GM12865 (cell line): ENCODE results near the gene PCGF1.
A peak's percentile ranks its signal among the peaks of the same experiment; 100 is the strongest.

Experiments
- DNase-seq: peaks from one replicate; pipeline ENCODE4 v3.0.0; 2010; ENCODE audit warnings: low read depth
- H3K4me3 ChIP-seq: 2 replicates; pipeline ENCODE4 v1.5.1; 2011; ENCODE audit warnings: mild to moderate bottlenecking, low read depth, low read length, control low read depth
- TF ChIP-seq, protein P1 (sequence below): IDR thresholded peaks from 2 replicates; pipeline ENCODE4 v1.5.1; 2011; ENCODE audit warnings: low read length, control low read depth, low read depth, inconsistent platforms; ENCODE audit not compliant: insufficient read depth; ENCODE audit errors: missing control alignments

PCGF1 gene

DNA sequence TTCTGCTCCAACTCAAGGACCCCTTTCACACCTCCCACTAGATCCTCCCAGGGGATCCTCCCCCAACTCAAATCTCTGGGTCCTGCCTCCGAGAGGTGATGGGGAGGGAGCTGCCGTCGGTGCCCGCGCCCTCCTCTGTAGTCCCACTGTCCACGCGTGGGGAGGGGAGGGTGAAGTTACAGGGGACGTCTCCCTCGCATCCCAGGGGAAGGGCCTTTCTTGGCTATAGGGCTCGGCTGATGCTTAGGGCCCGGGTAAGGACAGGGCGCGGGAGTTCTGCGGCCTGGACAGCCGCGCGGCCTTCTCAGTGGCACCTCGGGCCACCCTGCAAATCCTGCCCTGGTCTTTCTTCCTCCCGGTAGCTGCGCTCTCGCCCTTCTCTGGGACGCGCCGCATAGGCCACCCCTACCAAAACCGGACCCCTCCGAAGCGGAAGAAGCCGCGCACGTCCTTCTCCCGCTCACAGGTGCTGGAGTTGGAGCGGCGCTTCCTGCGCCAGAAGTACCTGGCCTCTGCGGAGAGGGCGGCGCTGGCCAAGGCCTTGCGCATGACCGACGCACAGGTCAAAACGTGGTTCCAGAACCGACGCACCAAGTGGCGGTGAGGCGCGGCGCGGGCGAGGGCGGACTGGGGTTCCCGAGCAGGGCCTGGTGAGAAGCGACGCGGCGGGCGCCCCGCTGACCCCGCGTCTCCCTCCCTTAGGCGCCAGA lies 7.9 kb upstream of the PCGF1 start:
- H3K4me3 ChIP-seq: peak overlapping the region; percentile 34
- TF ChIP-seq, protein P1, sequence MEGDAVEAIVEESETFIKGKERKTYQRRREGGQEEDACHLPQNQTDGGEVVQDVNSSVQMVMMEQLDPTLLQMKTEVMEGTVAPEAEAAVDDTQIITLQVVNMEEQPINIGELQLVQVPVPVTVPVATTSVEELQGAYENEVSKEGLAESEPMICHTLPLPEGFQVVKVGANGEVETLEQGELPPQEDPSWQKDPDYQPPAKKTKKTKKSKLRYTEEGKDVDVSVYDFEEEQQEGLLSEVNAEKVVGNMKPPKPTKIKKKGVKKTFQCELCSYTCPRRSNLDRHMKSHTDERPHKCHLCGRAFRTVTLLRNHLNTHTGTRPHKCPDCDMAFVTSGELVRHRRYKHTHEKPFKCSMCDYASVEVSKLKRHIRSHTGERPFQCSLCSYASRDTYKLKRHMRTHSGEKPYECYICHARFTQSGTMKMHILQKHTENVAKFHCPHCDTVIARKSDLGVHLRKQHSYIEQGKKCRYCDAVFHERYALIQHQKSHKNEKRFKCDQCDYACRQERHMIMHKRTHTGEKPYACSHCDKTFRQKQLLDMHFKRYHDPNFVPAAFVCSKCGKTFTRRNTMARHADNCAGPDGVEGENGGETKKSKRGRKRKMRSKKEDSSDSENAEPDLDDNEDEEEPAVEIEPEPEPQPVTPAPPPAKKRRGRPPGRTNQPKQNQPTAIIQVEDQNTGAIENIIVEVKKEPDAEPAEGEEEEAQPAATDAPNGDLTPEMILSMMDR: no peak
- no peak for DNase-seq

DNA sequence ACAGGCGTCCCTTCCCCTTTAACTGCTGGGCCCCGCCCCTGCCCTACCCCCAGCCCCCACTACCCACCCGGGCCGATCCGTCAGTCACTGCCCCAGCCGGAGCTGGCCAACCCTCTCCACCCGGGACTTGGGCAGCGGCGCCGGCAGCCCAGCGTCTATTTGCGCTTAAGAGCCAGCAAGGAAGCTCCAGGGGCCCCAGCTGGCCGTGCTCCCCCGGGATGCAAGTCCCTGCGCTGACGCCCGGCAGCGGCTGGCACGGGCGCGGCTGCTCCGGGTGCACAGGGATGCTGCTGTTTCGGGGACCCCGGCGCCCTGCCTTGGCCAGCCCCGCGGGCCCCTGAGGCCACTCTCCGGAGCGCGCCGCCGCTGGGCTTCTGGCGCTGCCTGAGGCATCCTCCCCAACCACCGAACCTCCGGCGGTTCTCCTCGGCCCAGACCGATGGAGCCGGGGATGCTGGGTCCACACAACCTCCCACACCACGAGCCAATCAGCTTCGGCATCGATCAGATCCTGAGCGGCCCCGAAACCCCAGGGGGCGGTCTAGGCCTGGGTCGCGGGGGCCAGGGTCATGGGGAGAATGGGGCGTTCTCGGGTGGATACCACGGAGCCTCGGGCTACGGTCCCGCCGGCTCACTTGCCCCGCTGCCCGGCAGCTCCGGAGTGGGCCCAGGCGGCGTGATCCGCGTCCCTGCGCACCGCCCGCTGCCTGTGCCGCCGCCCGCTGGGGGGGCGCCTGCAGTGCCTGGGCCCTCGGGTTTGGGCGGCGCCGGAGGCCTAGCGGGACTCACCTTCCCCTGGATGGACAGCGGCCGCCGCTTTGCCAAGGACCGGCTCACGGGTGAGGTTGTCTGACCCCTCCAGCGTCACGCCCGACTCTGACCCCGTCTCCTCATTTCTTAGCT lies 7.1 kb upstream of the PCGF1 start, which contains the start of gene TLX2:
Gene TLX2, plus strand, starts transcription at position 83 of the 903 bp plus-strand sequence. Its CDS starts 357 bp downstream, at position 440.
- H3K4me3 ChIP-seq: peak within 1 kb of the TSS; percentile 34
- DNase-seq: no peak

DNA sequence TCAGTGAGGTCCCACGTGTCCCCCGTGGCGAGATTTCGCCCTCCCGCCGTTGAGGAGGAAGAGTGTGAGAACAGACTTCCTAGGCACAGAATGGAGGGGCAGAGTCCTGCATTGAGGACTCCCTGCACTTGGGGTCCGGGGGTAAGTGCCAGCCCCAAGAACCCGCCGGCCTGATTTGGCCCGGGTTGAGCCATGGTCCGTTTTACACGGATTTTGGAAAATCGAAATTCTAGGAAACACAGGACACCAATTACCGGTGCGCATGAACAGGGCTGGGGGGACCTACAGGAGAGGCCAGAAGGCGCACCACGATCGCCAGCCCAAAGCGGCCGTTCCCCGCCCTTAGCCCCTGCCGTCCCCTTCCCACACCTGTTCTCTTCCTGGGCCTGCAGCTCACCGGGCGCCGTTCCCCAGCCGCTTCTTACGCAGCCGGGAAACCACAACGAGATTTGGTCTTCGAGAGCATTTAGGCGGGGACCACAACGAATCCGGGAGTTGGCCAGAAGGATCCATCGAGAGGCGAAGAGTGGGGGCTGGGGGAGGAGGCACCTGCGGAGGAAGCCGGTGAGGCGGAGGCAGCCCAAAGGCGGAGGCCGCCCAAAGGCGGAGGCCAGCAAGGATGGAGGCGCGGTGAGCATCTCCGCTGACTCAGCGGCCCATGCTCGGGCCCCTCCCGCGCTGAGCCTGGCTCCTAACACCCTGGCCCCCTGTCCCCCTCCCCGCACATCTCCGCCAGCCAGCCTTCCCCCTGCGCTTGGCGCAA lies 6.3 kb upstream of the PCGF1 start:
- TF ChIP-seq, protein P1: no peak
- no peak overlapping the region for H3K4me3 ChIP-seq
- no peak for DNase-seq

More for the DNA sequence above, 7.1 kb upstream of the PCGF1 start, which contains the start of gene TLX2:
- TF ChIP-seq, protein P1: no peak

DNA sequence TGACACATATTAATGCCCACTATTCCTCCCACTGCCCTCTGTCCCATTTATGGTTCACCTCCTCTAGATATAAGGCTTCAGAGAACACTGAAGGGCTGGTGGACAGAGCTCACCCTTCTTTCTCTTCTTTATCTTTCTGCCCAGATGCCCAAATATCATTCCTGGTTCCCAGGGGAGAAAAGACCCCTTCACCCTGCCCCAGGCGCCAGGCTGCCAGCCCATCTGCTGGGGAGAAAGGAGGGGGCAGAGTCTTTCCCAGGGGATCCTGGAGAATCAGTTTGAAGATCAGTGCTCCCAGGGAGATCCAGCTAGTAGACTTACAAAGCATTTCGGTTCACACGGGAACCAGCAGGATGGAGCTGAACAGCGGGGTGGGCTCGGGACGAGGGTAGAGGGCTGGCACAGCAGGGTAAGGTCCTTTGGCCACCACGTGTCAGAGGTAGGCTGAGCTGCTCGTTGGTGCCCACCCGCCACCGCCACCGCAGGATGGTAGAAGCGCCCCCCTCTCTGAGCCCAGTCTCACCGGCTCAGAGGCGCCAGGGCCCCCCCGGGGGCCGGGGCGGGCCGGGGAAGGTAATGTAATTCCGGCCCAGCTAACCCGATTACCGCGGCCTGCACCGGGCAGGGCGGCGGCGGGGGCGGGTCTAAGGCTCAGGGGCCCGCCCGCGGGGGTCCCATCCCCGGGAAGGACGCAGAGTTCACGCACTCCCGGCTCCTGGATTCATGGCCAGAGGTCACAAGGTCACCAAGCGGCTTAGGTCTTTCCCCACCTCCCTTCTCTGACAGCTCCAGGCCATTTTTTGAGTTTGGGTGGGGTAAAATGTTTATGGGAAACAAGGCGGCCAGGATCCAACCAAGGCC lies 5.5 kb upstream of the PCGF1 start:
- TF ChIP-seq, protein P1: no peak
- DNase-seq: no peak
- H3K4me3 ChIP-seq: no peak overlapping the region

DNA sequence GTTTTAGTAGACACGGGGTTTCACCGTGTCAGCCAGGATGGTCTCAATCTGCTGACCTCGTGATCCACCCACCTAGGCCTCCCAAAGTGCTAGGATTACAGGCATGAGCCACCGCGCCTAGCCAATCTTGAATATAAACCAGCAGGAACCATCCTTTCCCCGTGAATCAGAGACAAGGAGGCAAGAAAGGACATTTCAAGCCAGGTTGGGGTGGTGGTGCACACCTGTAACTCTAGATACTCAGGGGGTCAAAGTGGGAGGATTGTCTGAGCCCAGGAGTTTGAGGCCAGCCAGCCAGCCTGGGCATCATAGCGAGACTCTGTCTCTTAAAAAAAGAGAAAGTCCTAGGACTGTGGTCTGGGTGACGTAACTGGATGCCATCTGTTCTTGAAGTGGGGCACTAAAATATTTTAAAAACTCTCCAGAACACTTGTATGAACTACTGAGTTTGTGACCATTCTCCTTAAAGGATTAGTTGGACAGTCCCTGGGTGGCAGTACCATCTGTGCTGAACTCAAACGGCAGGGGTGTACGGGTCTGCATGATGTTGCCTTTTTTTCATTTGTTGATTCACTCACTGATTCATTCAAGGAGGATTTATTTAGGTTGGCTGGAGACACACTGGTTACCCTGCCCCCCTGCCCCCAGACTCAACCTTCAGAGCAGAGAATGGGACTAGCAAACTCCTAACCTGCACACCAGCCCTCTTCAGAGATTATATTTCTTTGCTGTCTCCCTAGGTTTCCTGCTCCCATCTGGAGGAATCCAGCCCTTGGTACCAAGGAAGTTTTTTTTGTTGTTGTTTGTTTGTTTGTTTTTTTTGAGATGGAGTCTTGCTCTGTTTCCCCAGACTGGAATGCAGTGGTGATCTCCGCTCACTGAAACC lies 3.9 kb upstream of the PCGF1 start:
- no peak for DNase-seq
- H3K4me3 ChIP-seq: no peak overlapping the region
- TF ChIP-seq, protein P1: no peak
